Memory B cell (primary cell): ENCODE data around the gene OR5M8.

Experiments
- ATAC-seq: fragments of 150-1000 bp; cut with Tn5 transposase; 2 replicates; pipeline ENCODE4 v1.10.0; 2021; ENCODE audit warnings: low read depth, mild to moderate bottlenecking, moderate library complexity
- DNase-seq, 2 donors: peaks; one replicate each; pipeline ENCODE4 v3.0.0; 2022; ENCODE audit warnings: low spot score in 2 of 2
- H3K27ac Mint-ChIP-seq: one replicate; pipeline ENCODE4 v1.8.0; 2022; ENCODE audit warnings: mild to moderate bottlenecking, moderate library complexity, mixed read lengths
- H3K27me3 Mint-ChIP-seq: one replicate; pipeline ENCODE4 v1.8.0; 2022; ENCODE audit warnings: mixed read lengths
- H3K36me3 Mint-ChIP-seq: one replicate; pipeline ENCODE4 v1.8.0; 2022; ENCODE audit warnings: mild to moderate bottlenecking, mixed read lengths
- H3K4me1 Mint-ChIP-seq: one replicate; pipeline ENCODE4 v1.8.0; 2022; ENCODE audit warnings: mixed read lengths
- H3K4me3 Mint-ChIP-seq: one replicate; pipeline ENCODE4 v1.8.0; 2022; ENCODE audit warnings: mild to moderate bottlenecking, moderate library complexity, mixed read lengths
- H3K9me3 Mint-ChIP-seq: one replicate; pipeline ENCODE4 v1.8.0; 2022; ENCODE audit warnings: mixed read lengths

The OR5M8 gene

DNA sequence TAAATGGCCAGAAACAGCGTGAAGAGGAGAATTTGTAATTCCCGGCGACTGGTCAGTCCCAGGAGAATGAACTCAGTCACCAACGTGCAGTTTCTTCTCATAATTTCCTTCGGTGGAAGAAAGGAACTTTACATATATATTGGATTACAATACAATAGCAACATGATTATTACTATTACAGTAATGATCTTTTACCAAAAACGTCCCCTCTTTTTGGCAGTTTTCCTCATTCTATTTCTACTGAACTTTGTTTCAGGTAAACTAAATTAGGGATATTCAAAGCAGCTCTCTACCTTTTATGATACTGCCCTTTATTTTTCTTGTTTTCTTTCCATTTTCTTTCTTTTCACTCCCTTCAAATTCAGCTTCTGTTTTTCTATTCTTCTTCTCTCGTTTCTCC lies at the start of gene OR5M8:
OR5M8 (minus strand) TSS at position 101 of the 400 bp plus-strand sequence; CDS start at position 101, 0 bp downstream.
- H3K27me3 Mint-ChIP-seq: no peaks in the 10 kb centered on the region
- ATAC-seq: no peak
- H3K36me3 Mint-ChIP-seq: no peaks in the 10 kb centered on the region
- H3K4me1 Mint-ChIP-seq: no peaks in the 10 kb centered on the region
- no peak within 1 kb of the TSS for H3K27ac Mint-ChIP-seq
- H3K9me3 Mint-ChIP-seq: peaks cover 7% of the 10 kb centered on the region
- no peak within 1 kb of the TSS for H3K4me3 Mint-ChIP-seq
- DNase-seq: no peak

GRCh38 chr11:56533054-56533740 lies 42.0 kb upstream of the OR5M8 start:
- ATAC-seq: no peak

GRCh38 chr11:56531856-56532255 lies 40.7 kb upstream of the OR5M8 start:
- Mint-ChIP-seq H3K27me3 (no peaks in the 10 kb centered on the region), H3K4me1 (no peaks in the 10 kb centered on the region), H3K36me3 (no peaks in the 10 kb centered on the region), H3K9me3 (peaks cover 5% of the 10 kb centered on the region), H3K27ac (no peak overlapping the region), H3K4me3 (no peak overlapping the region)
- ATAC-seq: no peak
- no peak for DNase-seq

More at GRCh38 chr11:56533054-56533740, 42.0 kb upstream of the OR5M8 start:
- Mint-ChIP-seq H3K27ac (no peak overlapping the region), H3K9me3 (peaks cover 4% of the 10 kb centered on the region), H3K27me3 (no peaks in the 10 kb centered on the region), H3K4me1 (no peaks in the 10 kb centered on the region), H3K36me3 (no peaks in the 10 kb centered on the region), H3K4me3 (no peak overlapping the region)
- no peak for DNase-seq

- Mint-ChIP-seq H3K4me3 (no peak overlapping the region), H3K27ac (no peak overlapping the region), H3K9me3 (peaks cover 8% of the 10 kb centered on the region), H3K4me1 (no peaks in the 10 kb centered on the region), H3K27me3 (no peaks in the 10 kb centered on the region), H3K36me3 (no peaks in the 10 kb centered on the region)
- ATAC-seq (no peak), DNase-seq (no peak)
These were observed 30.8 kb upstream of the OR5M8 start for GRCh38 chr11:56522008-56522407.

DNA sequence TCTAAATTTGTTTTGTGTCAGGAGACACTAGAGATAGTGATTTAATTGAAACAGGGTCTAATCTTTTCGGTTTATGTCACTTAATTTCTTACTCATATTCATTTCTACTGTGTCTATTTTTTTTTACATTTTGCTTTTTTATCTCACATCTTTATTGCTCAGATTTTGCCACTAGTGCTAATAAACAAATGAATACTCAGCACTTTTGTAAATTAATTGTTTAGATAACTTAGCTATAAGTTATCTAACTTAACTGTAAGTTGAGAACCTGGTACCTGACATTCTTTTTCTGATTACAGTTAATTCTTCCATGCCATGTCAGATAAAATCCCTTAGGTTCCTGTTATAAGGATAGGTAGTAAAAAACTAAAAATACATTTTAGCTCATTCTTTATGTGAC lies 22.1 kb upstream of the OR5M8 start:
- ATAC-seq (no peak), DNase-seq (no peak)
- Mint-ChIP-seq H3K4me1 (no peaks in the 10 kb centered on the region), H3K9me3 (peaks cover 16% of the 10 kb centered on the region), H3K36me3 (no peaks in the 10 kb centered on the region), H3K4me3 (no peak overlapping the region), H3K27ac (no peak overlapping the region), H3K27me3 (no peaks in the 10 kb centered on the region)

DNA sequence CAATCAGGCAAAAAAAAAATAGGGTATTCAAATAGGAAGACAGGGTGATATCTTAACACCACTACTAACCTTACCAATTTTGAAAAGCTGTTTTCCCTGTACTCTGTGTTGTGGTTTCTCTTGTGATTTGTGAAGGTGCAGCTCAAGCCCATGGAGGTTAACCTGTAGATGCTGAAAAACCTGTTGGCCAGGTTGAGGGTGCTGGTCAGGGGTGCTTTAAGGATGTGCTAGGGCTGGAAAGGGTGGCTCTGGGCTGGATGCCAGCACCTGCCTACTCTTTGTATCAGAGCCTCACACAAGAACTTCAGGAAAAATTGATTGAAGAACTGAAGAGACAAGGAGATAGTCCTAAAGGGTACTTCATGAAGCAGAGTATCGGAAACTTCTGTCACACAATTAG lies 18.3 kb upstream of the OR5M8 start:
- H3K4me1 Mint-ChIP-seq: no peaks in the 10 kb centered on the region
- no peak overlapping the region for H3K27ac Mint-ChIP-seq
- H3K36me3 Mint-ChIP-seq: no peaks in the 10 kb centered on the region
- ATAC-seq (no peak), DNase-seq (no peak)
- peaks cover 15% of the 10 kb centered on the region for H3K9me3 Mint-ChIP-seq
- H3K4me3 Mint-ChIP-seq: no peak overlapping the region
- H3K27me3 Mint-ChIP-seq: no peaks in the 10 kb centered on the region

- Mint-ChIP-seq H3K36me3 (no peaks in the 10 kb centered on the region), H3K27me3 (no peaks in the 10 kb centered on the region), H3K4me1 (no peaks in the 10 kb centered on the region), H3K27ac (no peak overlapping the region), H3K9me3 (peaks cover 6% of the 10 kb centered on the region), H3K4me3 (no peak overlapping the region)
- DNase-seq (no peak), ATAC-seq (no peak)
These were observed 5.8 kb upstream of the OR5M8 start for GRCh38 chr11:56497010-56497409.

DNA sequence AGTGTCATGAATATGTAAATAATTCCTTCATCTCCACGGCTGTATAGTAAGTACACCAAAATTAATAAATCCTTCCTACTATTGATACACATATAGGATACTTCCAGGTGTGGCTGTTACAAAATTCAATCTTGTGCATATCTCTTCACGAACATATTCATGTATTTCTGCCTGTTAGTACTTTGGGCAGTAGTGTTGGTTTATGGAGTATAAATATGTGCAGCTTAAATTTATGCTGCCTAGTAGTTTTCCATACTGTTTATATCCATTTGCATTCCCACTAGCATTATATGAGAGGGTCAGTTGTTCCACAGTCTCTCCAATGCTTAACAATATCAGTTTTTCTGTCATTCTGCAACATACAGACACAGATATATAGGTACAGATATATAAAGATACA lies 3.9 kb upstream of the OR5M8 start:
- H3K4me3 Mint-ChIP-seq: no peak overlapping the region
- no peak overlapping the region for H3K27ac Mint-ChIP-seq
- ATAC-seq (no peak), DNase-seq (no peak)
- no peaks in the 10 kb centered on the region for H3K4me1 Mint-ChIP-seq
- no peaks in the 10 kb centered on the region for H3K36me3 Mint-ChIP-seq
- H3K9me3 Mint-ChIP-seq: peaks cover 5% of the 10 kb centered on the region
- H3K27me3 Mint-ChIP-seq: no peaks in the 10 kb centered on the region

GRCh38 chr11:56486801-56487200 lies 4.4 kb downstream of the OR5M8 start:
- ATAC-seq: no peak
- Mint-ChIP-seq H3K9me3 (peaks cover 8% of the 10 kb centered on the region), H3K4me3 (no peak overlapping the region), H3K27ac (no peak overlapping the region), H3K36me3 (no peaks in the 10 kb centered on the region), H3K27me3 (no peaks in the 10 kb centered on the region), H3K4me1 (no peaks in the 10 kb centered on the region)
- no peak for DNase-seq

GRCh38 chr11:56474729-56475235 lies 16.4 kb downstream of the OR5M8 start:
- H3K36me3 Mint-ChIP-seq: no peaks in the 10 kb centered on the region
- H3K4me3 Mint-ChIP-seq: no peak overlapping the region
- H3K27ac Mint-ChIP-seq: no peak overlapping the region
- DNase-seq (no peak), ATAC-seq (no peak)
- H3K27me3 Mint-ChIP-seq: no peaks in the 10 kb centered on the region
- no peaks in the 10 kb centered on the region for H3K4me1 Mint-ChIP-seq
- H3K9me3 Mint-ChIP-seq: peaks cover 5% of the 10 kb centered on the region

DNA sequence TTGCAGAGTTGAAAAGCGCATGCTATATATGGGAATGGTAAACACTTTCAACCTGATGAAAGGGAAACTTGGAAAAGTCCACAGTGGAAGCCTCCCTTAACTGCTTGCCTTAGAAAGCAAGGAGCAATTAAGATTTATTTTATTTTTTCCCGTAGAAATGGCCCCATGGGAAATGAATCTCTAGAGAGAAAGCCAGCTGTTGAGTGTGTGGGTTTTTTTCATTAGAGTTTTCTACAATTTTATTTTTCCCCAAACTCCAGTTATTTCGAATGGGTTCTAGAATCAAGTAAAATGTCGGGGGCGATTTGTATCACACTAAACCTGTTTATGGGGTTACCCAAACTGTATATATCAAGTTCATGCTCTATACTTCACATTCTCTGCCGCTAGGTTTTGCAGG lies 17.9 kb downstream of the OR5M8 start, which contains the start of gene OR5M3:
OR5M3 (minus strand) TSS at position 101 of the 400 bp plus-strand sequence. CDS start 2,855 bp downstream, outside the sequence.
- no peaks in the 10 kb centered on the region for H3K27me3 Mint-ChIP-seq
- DNase-seq: no peak

GRCh38 chr11:56457076-56457475 lies 34.1 kb downstream of the OR5M8 start:
- no peaks in the 10 kb centered on the region for H3K36me3 Mint-ChIP-seq
- no peak overlapping the region for H3K4me3 Mint-ChIP-seq
- H3K4me1 Mint-ChIP-seq: no peaks in the 10 kb centered on the region
- ATAC-seq (no peak), DNase-seq (no peak)
- H3K27ac Mint-ChIP-seq: no peak overlapping the region
- H3K27me3 Mint-ChIP-seq: no peaks in the 10 kb centered on the region
- peaks cover 2% of the 10 kb centered on the region for H3K9me3 Mint-ChIP-seq

More for the DNA sequence above, 17.9 kb downstream of the OR5M8 start, which contains the start of gene OR5M3:
- H3K4me1 Mint-ChIP-seq: no peaks in the 10 kb centered on the region
- no peak within 1 kb of the TSS for H3K27ac Mint-ChIP-seq
- H3K4me3 Mint-ChIP-seq: no peak within 1 kb of the TSS
- no peaks in the 10 kb centered on the region for H3K36me3 Mint-ChIP-seq
- no peaks in the 10 kb centered on the region for H3K9me3 Mint-ChIP-seq
- no peak for ATAC-seq

- Mint-ChIP-seq H3K9me3 (peaks cover 2% of the 10 kb centered on the region), H3K4me1 (no peaks in the 10 kb centered on the region), H3K27ac (no peak overlapping the region), H3K36me3 (no peaks in the 10 kb centered on the region), H3K4me3 (no peak overlapping the region), H3K27me3 (no peaks in the 10 kb centered on the region)
- DNase-seq: no peak
- ATAC-seq: no peak
These were observed 37.6 kb downstream of the OR5M8 start for GRCh38 chr11:56453521-56453920.
